Glutamatergic neuron (in vitro differentiated cells): Measurements from ENCODE around the gene ACSS2. TPM values are rescaled to one million over a fixed set of nuclear protein-coding genes. Genes with fewer than 3 reads are reported as not detected.

Source experiments
- DNase-seq: peaks from one replicate; pipeline ENCODE4 v3.0.0; 2022
- H3K27ac Mint-ChIP-seq: one replicate; pipeline ENCODE4 v1.8.0; 2020; ENCODE audit warnings: mild to moderate bottlenecking, mixed read lengths, inconsistent platforms; ENCODE audit not compliant: unreplicated experiment
- H3K27me3 Mint-ChIP-seq: one replicate; pipeline ENCODE4 v1.8.0; 2020; ENCODE audit warnings: mild to moderate bottlenecking, moderate library complexity, mixed read lengths, inconsistent platforms; ENCODE audit not compliant: unreplicated experiment
- H3K36me3 Mint-ChIP-seq: one replicate; pipeline ENCODE4 v1.8.0; 2020; ENCODE audit warnings: mild to moderate bottlenecking, mixed read lengths, inconsistent platforms; ENCODE audit not compliant: unreplicated experiment
- H3K4me1 Mint-ChIP-seq: one replicate; pipeline ENCODE4 v1.8.0; 2020; ENCODE audit warnings: mild to moderate bottlenecking, low read depth, mixed read lengths, inconsistent platforms; ENCODE audit not compliant: unreplicated experiment
- H3K4me3 Mint-ChIP-seq: one replicate; pipeline ENCODE4 v1.8.0; 2020; ENCODE audit warnings: mild to moderate bottlenecking, mixed read lengths, inconsistent platforms; ENCODE audit not compliant: unreplicated experiment
- H3K9me3 Mint-ChIP-seq: one replicate; pipeline ENCODE4 v1.8.0; 2020; ENCODE audit warnings: mild to moderate bottlenecking, moderate library complexity, mixed read lengths, inconsistent platforms; ENCODE audit not compliant: unreplicated experiment
- total RNA-seq: library from RNA; stranded (reverse); fragmentation: NEBNext Ultra II Directional; extraction: Animal tissue kit (Norgen Biotek cat#: 25700); gene quantifications from one replicate; pipeline ENCODE4 v1.2.1, GENCODE V29; 2021; ENCODE audit not compliant: unreplicated experiment
- TF ChIP-seq, protein P1 (sequence below): fragments of 200-600 bp; sonication (generic); IDR thresholded peaks from one replicate; pipeline ENCODE4 v1.5.0; 2021; ENCODE audit not compliant: partially characterized antibody, unreplicated experiment

The ACSS2 gene
- total RNA-seq, 1 donor from 2014 or later, result 53.3 TPM

DNA sequence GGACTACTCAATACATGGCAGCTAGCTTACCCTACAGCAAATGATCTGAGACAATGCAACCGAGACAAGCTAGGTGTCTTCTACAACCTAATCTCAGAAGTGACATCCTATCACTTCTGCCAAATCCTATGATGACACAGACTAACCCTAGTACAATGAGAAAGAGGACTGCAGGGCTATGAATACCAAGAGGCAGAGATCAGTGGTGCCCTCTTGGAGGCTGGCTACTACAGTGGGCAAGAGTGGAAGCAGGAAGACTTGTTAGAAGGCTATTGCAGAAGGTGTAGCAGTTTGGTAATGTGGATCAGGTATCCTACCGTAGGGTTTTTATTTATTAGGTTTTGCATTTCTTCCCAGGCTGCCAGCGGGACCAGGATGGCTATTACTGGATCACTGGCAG is 48.9 kb downstream of the ACSS2 start:
- Mint-ChIP-seq H3K36me3 (peaks cover 14% of the 10 kb centered on the region), H3K9me3 (peaks cover 2% of the 10 kb centered on the region), H3K4me3 (no peak overlapping the region), H3K4me1 (peaks cover 14% of the 10 kb centered on the region), H3K27me3 (peaks cover 3% of the 10 kb centered on the region), H3K27ac (no peak overlapping the region)
- TF ChIP-seq, protein P1, sequence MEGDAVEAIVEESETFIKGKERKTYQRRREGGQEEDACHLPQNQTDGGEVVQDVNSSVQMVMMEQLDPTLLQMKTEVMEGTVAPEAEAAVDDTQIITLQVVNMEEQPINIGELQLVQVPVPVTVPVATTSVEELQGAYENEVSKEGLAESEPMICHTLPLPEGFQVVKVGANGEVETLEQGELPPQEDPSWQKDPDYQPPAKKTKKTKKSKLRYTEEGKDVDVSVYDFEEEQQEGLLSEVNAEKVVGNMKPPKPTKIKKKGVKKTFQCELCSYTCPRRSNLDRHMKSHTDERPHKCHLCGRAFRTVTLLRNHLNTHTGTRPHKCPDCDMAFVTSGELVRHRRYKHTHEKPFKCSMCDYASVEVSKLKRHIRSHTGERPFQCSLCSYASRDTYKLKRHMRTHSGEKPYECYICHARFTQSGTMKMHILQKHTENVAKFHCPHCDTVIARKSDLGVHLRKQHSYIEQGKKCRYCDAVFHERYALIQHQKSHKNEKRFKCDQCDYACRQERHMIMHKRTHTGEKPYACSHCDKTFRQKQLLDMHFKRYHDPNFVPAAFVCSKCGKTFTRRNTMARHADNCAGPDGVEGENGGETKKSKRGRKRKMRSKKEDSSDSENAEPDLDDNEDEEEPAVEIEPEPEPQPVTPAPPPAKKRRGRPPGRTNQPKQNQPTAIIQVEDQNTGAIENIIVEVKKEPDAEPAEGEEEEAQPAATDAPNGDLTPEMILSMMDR, result no peak
- DNase-seq, result no peak

DNA sequence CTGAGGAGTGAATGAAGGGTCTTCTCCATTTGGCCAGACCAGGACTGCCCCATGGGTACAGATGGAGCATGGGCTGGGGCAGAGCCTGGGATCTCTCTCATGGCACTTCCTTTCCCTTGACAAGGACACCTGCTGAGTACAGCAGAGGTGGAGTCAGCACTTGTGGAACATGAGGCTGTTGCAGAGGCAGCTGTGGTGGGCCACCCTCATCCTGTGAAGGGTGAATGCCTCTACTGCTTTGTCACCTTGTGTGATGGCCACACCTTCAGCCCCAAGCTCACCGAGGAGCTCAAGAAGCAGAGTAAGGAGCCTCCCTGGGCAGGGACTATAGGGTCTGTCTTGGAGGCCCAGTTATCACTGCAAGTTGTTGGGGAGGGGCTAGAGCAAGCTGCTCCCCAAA is 49.6 kb downstream of the ACSS2 start:
- peaks cover 20% of the 10 kb centered on the region for H3K36me3 Mint-ChIP-seq
- H3K4me3 Mint-ChIP-seq, result no peak overlapping the region
- DNase-seq, result no peak
- peaks cover 14% of the 10 kb centered on the region for H3K4me1 Mint-ChIP-seq
- TF ChIP-seq, protein P1, result no peak
- H3K9me3 Mint-ChIP-seq, result peaks cover 2% of the 10 kb centered on the region
- no peak overlapping the region for H3K27ac Mint-ChIP-seq
- H3K27me3 Mint-ChIP-seq, result peaks cover 3% of the 10 kb centered on the region

DNA sequence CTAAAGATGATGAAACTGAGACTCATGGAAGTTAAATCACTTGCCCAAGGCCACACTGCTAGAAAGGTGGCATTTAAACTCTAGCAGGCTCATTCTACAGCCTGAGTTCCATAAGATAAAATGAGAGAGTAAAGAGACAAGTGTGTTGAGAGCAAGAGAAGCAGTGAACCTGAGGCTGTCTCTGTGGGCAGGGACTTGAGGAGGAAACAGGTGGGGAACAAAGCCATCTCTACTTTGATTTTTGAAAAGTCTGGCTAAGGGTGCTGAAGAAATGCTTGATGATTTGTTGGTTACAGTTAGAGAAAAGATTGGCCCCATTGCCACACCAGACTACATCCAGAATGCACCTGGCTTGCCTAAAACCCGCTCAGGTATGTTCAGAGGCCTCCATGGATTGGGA is 50.2 kb downstream of the ACSS2 start:
- no peak for DNase-seq
- H3K36me3 Mint-ChIP-seq, result peaks cover 20% of the 10 kb centered on the region
- no peak overlapping the region for H3K27ac Mint-ChIP-seq
- H3K9me3 Mint-ChIP-seq, result peaks cover 2% of the 10 kb centered on the region
- TF ChIP-seq, protein P1, result no peak
- H3K4me3 Mint-ChIP-seq, result peak overlapping the region; percentile 55
- peaks cover 3% of the 10 kb centered on the region for H3K27me3 Mint-ChIP-seq
- peaks cover 14% of the 10 kb centered on the region for H3K4me1 Mint-ChIP-seq

- Mint-ChIP-seq H3K27ac (no peak overlapping the region), H3K36me3 (peaks cover 20% of the 10 kb centered on the region), H3K4me3 (no peak overlapping the region), H3K27me3 (peaks cover 5% of the 10 kb centered on the region), H3K4me1 (peaks cover 14% of the 10 kb centered on the region), H3K9me3 (peaks cover 2% of the 10 kb centered on the region)
- TF ChIP-seq, protein P1, result no peak
- DNase-seq, result no peak
Observed at GRCh38 chr20:34927736-34928135, 51.3 kb downstream of the ACSS2 start.

- TF ChIP-seq, protein P1, result no peak
- H3K27ac Mint-ChIP-seq, result no peak overlapping the region
- H3K9me3 Mint-ChIP-seq, result peaks cover 2% of the 10 kb centered on the region
- H3K36me3 Mint-ChIP-seq, result peaks cover 23% of the 10 kb centered on the region
- H3K4me1 Mint-ChIP-seq, result peaks cover 14% of the 10 kb centered on the region
- no peak for DNase-seq
- H3K27me3 Mint-ChIP-seq, result peaks cover 5% of the 10 kb centered on the region
- no peak overlapping the region for H3K4me3 Mint-ChIP-seq
Observed at GRCh38 chr20:34928411-34928810, 52.0 kb downstream of the ACSS2 start.
